Thyroid gland (tissue), 4 donors: ENCODE measurements around the gene ASIC4. TPM values are rescaled to one million over a fixed set of nuclear protein-coding genes. Genes with fewer than 3 reads are reported as not detected.

Experiments
- DNase-seq, 2 donors: peaks; one replicate each; pipeline ENCODE4 v3.0.0-alpha.2; 2019
- H3K27ac ChIP-seq, 3 donors: fragments of 200-600 bp; sonication (generic); 1 replicate in 2 of 3; 2 replicates in 1 of 3; pipeline ENCODE4 v1.5.1; 2016 to 2019; ENCODE audit warnings: mild to moderate bottlenecking in 1 of 3, moderate library complexity in 1 of 3
- H3K27me3 ChIP-seq: fragments of 200-600 bp; sonication (generic); one replicate; pipeline ENCODE4 v1.5.1; 2019
- H3K36me3 ChIP-seq, 2 donors: fragments of 200-600 bp; sonication (generic); one replicate each; pipeline ENCODE4 v1.5.1; 2016 to 2019
- H3K4me1 ChIP-seq, 2 donors: fragments of 200-600 bp; sonication (generic); one replicate each; pipeline ENCODE4 v1.5.1; 2017 to 2019
- H3K4me3 ChIP-seq, 3 donors: fragments of 200-600 bp; sonication (generic); replicated peaks in 1 of 3; 1 replicate in 2 of 3; 2 replicates in 1 of 3; pipeline ENCODE4 v1.5.1; 2016; ENCODE audit warnings: mild to moderate bottlenecking in 1 of 3
- H3K9me3 ChIP-seq: fragments of 200-600 bp; sonication (generic); one replicate; pipeline ENCODE4 v1.5.1; 2017
- POLR2A ChIP-seq, 2 donors: fragments of 450-650 bp; IDR thresholded peaks; one replicate each; pipeline ENCODE4 v1.6.1; 2017; ENCODE audit warnings: antibody characterized with exemption in 2 of 2, mild to moderate bottlenecking in 2 of 2, moderate library complexity in 1 of 2
- WGBS, 2 donors: methylation state at CpG; one replicate each; pipeline ENCODE4 v1.1.5; 2017; 5-methylcytosine and 5-hydroxymethylcytosine counted together
- intact Hi-C: fragments of 100-400 bp; cut with DNase I; formaldehyde crosslinking; loops from one replicate; pipeline ENCODE4 v1.15.1; 2023
- total RNA-seq, 4 donors: library from RNA; depleted of rRNA; stranded (reverse); fragments of >200 nt; gene quantifications; one replicate each; pipeline ENCODE4 v1.2.3, GENCODE V29; 2016
- TF ChIP-seq, protein P1 (sequence below), 6 experiments: fragments of 200-600 bp in 3 of 6; fragments of 450-650 bp in 3 of 6; sonication (generic) in 3 of 6; IDR thresholded peaks; one replicate each; pipeline ENCODE4 v1.5.1; 2016 to 2019; ENCODE audit warnings: antibody characterized with exemption in 6 of 6, mild to moderate bottlenecking in 2 of 6, inconsistent platforms in 1 of 6, moderate library complexity in 1 of 6

Gene ASIC4
- total RNA-seq, 4 donors from 2014 or later = not detected

DNA sequence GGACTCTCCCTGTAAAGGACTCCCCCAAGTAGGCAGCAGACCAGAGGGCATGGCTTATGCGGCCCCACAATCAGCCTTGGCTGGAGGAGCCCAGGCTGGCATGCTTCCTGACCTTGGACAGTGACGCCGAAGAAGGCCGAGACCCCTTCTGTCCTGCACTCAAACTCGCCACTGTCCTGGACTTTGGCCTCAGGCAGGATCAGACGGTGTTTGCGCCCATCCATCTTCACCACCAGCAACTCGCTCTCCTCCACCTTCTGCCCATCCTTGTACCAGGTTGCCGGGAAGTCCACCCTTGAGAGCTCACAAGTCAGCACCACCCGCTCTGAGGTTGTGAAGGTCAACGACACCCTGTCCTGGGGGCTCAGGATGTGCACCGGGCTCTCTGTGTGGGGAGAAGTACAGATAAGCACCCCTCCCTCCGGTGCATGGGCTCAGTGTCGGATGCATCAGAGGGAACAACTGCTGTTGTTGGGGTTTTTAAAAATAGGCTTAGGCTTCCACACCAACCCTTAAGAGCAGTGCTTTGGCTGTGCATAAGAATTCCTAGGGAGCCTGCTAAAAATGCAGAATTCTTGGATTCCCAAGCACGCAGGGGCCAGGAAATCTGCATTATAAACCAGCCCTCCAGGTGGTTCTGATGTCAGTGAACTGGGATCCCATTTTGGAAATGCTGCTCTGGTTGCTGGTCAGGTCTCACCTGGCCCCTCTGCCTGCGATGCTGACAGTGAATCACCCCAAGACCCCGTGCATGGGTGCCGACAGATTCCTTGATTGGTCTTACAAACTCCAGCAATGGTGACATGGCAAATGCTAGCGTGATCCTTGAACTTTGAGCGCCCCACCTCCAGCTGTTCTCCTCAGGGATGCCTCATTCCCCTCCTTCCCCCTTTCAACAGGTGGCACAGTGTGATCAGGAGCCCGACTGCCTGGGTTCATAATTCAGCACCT, 51.1 kb downstream of the ASIC4 start:
- intact Hi-C loops = no loop called here
- Histone ChIP-seq H3K27ac (no peak overlapping the region), H3K4me3 (no peak overlapping the region), H3K9me3 (no peaks in the 10 kb centered on the region), H3K4me1 (peaks cover 5 to 9% of the 10 kb centered on the region in 2 donors), H3K36me3 (peaks cover 2 to 8% of the 10 kb centered on the region in 2 donors), H3K27me3 (no peaks in the 10 kb centered on the region)
- DNase-seq = no peak
- TF ChIP-seq, protein P1, sequence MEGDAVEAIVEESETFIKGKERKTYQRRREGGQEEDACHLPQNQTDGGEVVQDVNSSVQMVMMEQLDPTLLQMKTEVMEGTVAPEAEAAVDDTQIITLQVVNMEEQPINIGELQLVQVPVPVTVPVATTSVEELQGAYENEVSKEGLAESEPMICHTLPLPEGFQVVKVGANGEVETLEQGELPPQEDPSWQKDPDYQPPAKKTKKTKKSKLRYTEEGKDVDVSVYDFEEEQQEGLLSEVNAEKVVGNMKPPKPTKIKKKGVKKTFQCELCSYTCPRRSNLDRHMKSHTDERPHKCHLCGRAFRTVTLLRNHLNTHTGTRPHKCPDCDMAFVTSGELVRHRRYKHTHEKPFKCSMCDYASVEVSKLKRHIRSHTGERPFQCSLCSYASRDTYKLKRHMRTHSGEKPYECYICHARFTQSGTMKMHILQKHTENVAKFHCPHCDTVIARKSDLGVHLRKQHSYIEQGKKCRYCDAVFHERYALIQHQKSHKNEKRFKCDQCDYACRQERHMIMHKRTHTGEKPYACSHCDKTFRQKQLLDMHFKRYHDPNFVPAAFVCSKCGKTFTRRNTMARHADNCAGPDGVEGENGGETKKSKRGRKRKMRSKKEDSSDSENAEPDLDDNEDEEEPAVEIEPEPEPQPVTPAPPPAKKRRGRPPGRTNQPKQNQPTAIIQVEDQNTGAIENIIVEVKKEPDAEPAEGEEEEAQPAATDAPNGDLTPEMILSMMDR (IDR thresholded peaks at IDR 0.05) = no peak
- no peak for TF ChIP-seq POLR2A (IDR thresholded peaks at IDR 0.05)
- WGBS, 2 donors = 85 to 91% methylated on average over 21 of the region's 21 CpGs

DNA sequence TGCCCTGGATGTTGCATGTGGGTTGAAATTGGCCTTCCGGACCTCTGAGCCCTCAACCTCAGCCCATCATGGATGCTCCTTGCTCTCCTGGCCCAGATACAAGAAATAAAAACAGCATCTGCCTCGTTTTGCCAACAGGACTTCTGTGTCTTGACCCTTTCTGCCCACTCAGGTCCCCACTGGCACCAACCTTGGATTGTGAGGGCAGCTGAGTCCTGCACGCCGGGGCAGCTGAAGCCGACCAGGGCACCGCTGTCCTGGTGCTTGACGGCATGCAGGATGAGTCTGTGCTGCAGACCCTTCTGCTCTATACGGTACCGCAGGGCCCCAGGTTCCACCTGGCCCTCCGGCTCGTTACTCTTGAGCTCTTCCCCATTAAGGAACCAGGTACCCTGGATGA, 52.4 kb downstream of the ASIC4 start:
- Histone ChIP-seq H3K36me3 (peaks cover 2 to 8% of the 10 kb centered on the region in 2 donors), H3K9me3 (no peaks in the 10 kb centered on the region), H3K4me1 (peaks cover 5 to 9% of the 10 kb centered on the region in 2 donors), H3K27me3 (no peaks in the 10 kb centered on the region), H3K27ac (no peak overlapping the region), H3K4me3 (no peak overlapping the region)
- WGBS, 2 donors = 90% methylated on average over 11 of the region's 11 CpGs
- no peak for DNase-seq
- no peak for TF ChIP-seq POLR2A (IDR thresholded peaks at IDR 0.05)
- TF ChIP-seq, protein P1 (IDR thresholded peaks at IDR 0.05) = no peak
- intact Hi-C loops = no loop called here

DNA sequence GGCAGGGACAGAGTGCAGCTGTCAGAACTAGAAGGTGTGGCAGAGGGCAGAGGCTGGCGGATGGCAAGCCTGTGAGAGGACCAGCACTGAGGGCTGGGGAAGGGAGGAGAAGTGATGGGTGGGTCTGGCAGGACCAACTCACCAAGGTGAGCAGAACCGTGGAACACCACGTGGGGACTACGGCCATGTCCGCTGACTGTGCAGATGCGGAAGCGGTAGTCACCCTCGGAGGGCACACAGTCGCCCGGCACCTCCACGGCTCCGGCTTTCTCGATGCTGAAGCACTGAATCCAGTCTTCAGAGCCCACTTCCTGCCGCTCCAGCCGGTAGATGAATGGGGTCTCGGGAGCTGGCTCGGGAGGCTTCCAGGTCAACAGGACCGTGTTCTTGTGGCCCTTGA, 52.8 kb downstream of the ASIC4 start:
- Histone ChIP-seq H3K4me1 (peaks cover 5 to 14% of the 10 kb centered on the region in 2 donors), H3K36me3 (peaks cover 2 to 8% of the 10 kb centered on the region in 2 donors), H3K27me3 (no peaks in the 10 kb centered on the region), H3K27ac (no peak overlapping the region), H3K9me3 (no peaks in the 10 kb centered on the region), H3K4me3 (no peak overlapping the region)
- intact Hi-C loops = no loop called here
- TF ChIP-seq POLR2A (IDR thresholded peaks at IDR 0.05) = no peak
- TF ChIP-seq, protein P1 (IDR thresholded peaks at IDR 0.05) = no peak
- DNase-seq = no peak
- WGBS, 2 donors = 94 to 98% methylated on average over 13 to 18 of the region's 18 CpGs

DNA sequence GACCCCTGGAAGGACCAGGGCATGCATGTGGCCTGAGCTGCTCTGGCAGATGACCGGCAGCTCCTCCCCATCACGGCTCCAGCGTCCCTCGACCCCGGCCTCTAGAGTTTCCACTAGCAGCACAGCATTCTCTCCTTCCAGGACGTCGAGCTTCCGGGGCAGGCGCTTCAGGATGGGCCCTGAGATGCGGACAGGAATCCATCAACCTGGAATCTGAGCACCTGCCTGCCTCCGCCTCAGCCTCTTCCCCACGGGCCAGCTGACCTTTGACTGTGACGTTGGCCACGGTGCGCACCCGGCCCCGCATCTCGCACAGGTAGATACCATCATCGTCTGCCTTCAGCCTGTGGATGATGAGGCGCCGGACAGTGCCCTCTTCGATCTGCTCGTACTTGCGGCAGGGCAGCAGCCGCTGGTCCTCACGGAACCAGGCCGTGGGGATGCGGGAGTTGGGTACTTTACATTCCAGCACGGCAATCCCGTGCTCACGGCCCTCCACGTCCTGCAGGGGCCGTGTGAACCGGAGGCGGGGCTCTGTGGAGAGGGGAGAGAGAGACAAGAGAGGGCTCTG, 53.6 kb downstream of the ASIC4 start:
- DNase-seq = no peak
- intact Hi-C loops = no loop called here

More for the DNA sequence above, 53.6 kb downstream of the ASIC4 start:
- Histone ChIP-seq H3K36me3 (peaks cover 2 to 7% of the 10 kb centered on the region in 2 donors), H3K4me3 (no peak overlapping the region), H3K27me3 (no peaks in the 10 kb centered on the region), H3K4me1 (peaks cover 5 to 15% of the 10 kb centered on the region in 2 donors), H3K9me3 (no peaks in the 10 kb centered on the region), H3K27ac (no peak overlapping the region)
- 87% methylated on average over 26 to 35 of the region's 35 CpGs for WGBS, 2 donors
- TF ChIP-seq, protein P1 (IDR thresholded peaks at IDR 0.05) = no peak
- no peak for TF ChIP-seq POLR2A (IDR thresholded peaks at IDR 0.05)
